CD4-positive, alpha-beta memory T cell (primary cell): ENCODE results near the gene MORN1. TPM values are rescaled to one million over a fixed set of nuclear protein-coding genes. Genes with fewer than 3 reads are reported as not detected.
A peak's percentile ranks its signal among the peaks of the same experiment; 100 is the strongest.

Experiments used
- CTCF ChIA-PET: fragments of 350-600 bp; sonication (Branson Sonifier 250); formaldehyde crosslinking; loops from one replicate; lab custom pipeline; 2021; ENCODE audit warnings: inconsistent platforms; ENCODE audit not compliant: partially characterized antibody; lab: Charles Lee
- POLR2A ChIA-PET: fragments of 350-600 bp; sonication (Branson Sonifier 250); formaldehyde crosslinking; loops from one replicate; lab custom pipeline; 2021; ENCODE audit not compliant: partially characterized antibody; lab: Charles Lee
- DNase-seq, 5 donors: peaks; one replicate each; pipeline versions ENCODE4 v3.0.0 to v3.0.0-alpha.2; 2020 to 2022; ENCODE audit warnings: mixed read lengths in 1 of 5
- H3K27ac ChIP-seq: one replicate; pipeline ENCODE4 v1.7.0; 2013; ENCODE audit warnings: low read depth, low read length
- H3K27me3 ChIP-seq: 2 replicates; pipeline ENCODE4 v1.7.0; 2013; ENCODE audit warnings: mild to moderate bottlenecking, low read length, moderate library complexity; ENCODE audit not compliant: insufficient read depth
- H3K36me3 ChIP-seq: 2 replicates; pipeline ENCODE4 v1.7.0; 2013; ENCODE audit warnings: mild to moderate bottlenecking, low read length, moderate library complexity; ENCODE audit not compliant: insufficient read depth
- H3K4me1 ChIP-seq: 2 replicates; pipeline ENCODE4 v1.7.0; 2013; ENCODE audit warnings: mild to moderate bottlenecking, low read length, moderate library complexity; ENCODE audit not compliant: insufficient read depth
- H3K4me3 ChIP-seq, 2 donors: one replicate each; pipeline ENCODE4 v1.7.0; 2013; ENCODE audit warnings: low read length in 2 of 2, mild to moderate bottlenecking in 1 of 2
- H3K9me3 ChIP-seq, 2 donors: one replicate each; pipeline ENCODE4 v1.7.0; 2013; ENCODE audit warnings: low read length in 2 of 2, control low read depth in 1 of 2; ENCODE audit not compliant: control insufficient read depth in 1 of 2
- H3K27ac Mint-ChIP-seq, 7 donors: one replicate each; pipeline ENCODE4 v1.8.0; 2020 to 2021; ENCODE audit warnings: mixed read lengths in 7 of 7, mild to moderate bottlenecking in 6 of 7, inconsistent platforms in 3 of 7, moderate library complexity in 3 of 7
- H3K27me3 Mint-ChIP-seq, 2 donors: one replicate each; pipeline ENCODE4 v1.8.0; 2020 to 2021; ENCODE audit warnings: mixed read lengths in 2 of 2
- H3K36me3 Mint-ChIP-seq, 2 donors: one replicate each; pipeline ENCODE4 v1.8.0; 2020 to 2021; ENCODE audit warnings: mixed read lengths in 2 of 2, inconsistent platforms in 1 of 2, mild to moderate bottlenecking in 1 of 2
- H3K4me1 Mint-ChIP-seq, 4 donors: one replicate each; pipeline ENCODE4 v1.8.0; 2020 to 2021; ENCODE audit warnings: mixed read lengths in 4 of 4, mild to moderate bottlenecking in 1 of 4
- H3K4me3 Mint-ChIP-seq, 8 donors: one replicate each; pipeline ENCODE4 v1.8.0; 2020 to 2021; ENCODE audit warnings: mixed read lengths in 8 of 8, mild to moderate bottlenecking in 7 of 8, moderate library complexity in 6 of 8, inconsistent platforms in 3 of 8
- H3K9me3 Mint-ChIP-seq, 8 donors: one replicate each; pipeline ENCODE4 v1.8.0; 2020 to 2021; ENCODE audit warnings: mixed read lengths in 8 of 8, mild to moderate bottlenecking in 5 of 8, inconsistent platforms in 3 of 8, moderate library complexity in 1 of 8
- intact Hi-C: fragments of 100-400 bp; cut with micrococcal nuclease; formaldehyde crosslinking; loops from one replicate; pipeline ENCODE4 v1.15.1; 2023
- polyA plus RNA-seq, 2 donors: library from polyadenylated mRNA; unstranded; fragments of 300-500 nt; fragmentation: Illumina TruSeq; gene quantifications; one replicate each; pipeline ENCODE4 v1.2.3, GENCODE V29; 2021
- total RNA-seq, 2 experiments: library from RNA; stranded (reverse); gene quantifications; one replicate each; pipeline ENCODE4 v1.2.3, GENCODE V29; 2021

MORN1 gene
- total and polyA plus RNA-seq, 4 experiments from 2014 or later: 1.9 to 15.3 (median 7.4) TPM

DNA sequence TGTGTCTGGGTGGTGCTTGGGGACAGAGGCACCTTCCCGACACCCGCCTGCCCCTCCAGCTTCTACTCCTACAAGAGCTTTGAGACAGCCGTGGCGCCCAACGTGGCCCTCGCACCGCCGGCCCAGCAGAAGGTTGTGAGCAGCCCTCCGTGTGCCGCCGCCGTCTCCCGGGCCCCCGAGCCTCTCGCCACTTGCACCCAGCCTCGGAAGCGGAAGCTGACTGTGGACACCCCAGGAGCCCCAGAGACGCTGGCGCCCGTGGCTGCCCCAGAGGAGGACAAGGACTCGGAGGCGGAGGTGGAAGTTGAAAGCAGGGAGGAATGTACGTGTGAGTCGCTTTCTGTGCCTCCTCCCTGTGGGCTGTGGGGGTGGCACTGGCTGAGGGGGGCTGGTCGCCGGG is 87.6 kb downstream of the MORN1 start:
- intact Hi-C loops: loop anchor here (10.0 kb wide), 1 partner anchor 241 kb away; no protein-coding TSS in a partner anchor
- Mint-ChIP-seq H3K4me1 (peaks cover 13 to 55% (median 33%) of the 10 kb centered on the region in 4 donors), H3K27me3 (no peaks in the 10 kb centered on the region), H3K4me3 (no peak overlapping the region), H3K9me3 (peaks cover 0 to 2% (median 0%) of the 10 kb centered on the region in 8 donors), H3K36me3 (peaks cover 25 to 49% of the 10 kb centered on the region in 2 donors), H3K27ac (peak overlapping the region in 6 of 7 donors; percentile 47 to 99 (median 79))
- Histone ChIP-seq H3K36me3 (peaks cover 56% of the 10 kb centered on the region), H3K9me3 (no peaks in the 10 kb centered on the region), H3K4me3 (no peak overlapping the region), H3K27me3 (no peaks in the 10 kb centered on the region), H3K27ac (no peak overlapping the region), H3K4me1 (peaks cover 40% of the 10 kb centered on the region)
- ChIA-PET CTCF (no interaction called here), POLR2A (interaction anchor here (1.0 to 1.6 kb wide), 2 partner anchors 48 to 70 kb away, joined by 4 to 5 read pairs; no protein-coding TSS in a partner anchor)
- DNase-seq: peak in 1 of 5 donors; percentile 39

DNA sequence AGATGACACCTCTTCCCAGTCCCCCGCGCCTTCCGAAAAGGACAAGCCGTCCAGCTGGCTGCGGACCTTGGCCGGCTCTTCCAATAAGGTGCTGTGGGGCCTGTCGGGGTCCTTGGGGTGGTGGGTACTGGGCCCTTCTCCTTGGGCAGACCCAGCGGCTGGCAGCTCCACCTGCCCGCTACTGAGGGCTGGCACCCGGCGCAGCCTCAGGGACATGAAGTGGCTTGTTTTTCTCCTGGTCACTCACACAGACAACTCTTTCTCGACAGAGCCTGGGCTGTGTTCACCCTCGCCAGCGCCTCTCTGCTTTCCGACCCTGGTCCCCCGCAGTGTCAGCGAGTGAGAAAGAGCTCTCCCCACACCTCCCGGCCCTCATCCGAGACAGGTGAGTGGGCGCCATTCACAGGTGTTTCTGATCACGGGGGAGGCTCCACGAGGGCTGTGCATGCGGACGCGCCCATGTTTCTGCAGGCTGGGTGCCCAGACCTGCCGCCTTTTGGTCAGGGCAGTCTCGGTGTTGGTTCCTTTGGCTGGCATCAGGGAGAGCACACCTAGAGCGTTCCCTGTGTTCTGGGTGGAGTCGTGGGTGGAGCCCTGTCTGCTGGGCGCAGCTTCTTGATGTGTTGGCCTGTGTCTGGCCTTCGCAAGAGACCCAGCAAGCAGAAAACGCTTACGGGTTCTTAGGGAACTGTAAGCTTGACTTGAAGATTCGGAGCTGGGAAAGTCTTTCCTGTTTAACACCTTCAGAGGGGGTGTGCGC is 88.2 kb downstream of the MORN1 start:
- Mint-ChIP-seq H3K4me3 (peak overlapping the region in 1 of 8 donors; percentile 52), H3K4me1 (peaks cover 13 to 56% (median 37%) of the 10 kb centered on the region in 4 donors)

GRCh38 chr1:2302292-2302925 is 88.9 kb downstream of the MORN1 start:
- H3K27ac Mint-ChIP-seq: peak overlapping the region; percentile 99 to 100 (median 99)
- Histone ChIP-seq H3K4me1 (peaks cover 53% of the 10 kb centered on the region), H3K27ac (peak overlapping the region; percentile 96), H3K36me3 (peaks cover 43% of the 10 kb centered on the region), H3K27me3 (no peaks in the 10 kb centered on the region), H3K9me3 (no peaks in the 10 kb centered on the region), H3K4me3 (no peak overlapping the region)
- POLR2A ChIA-PET: interaction anchor here (1.6 to 4.8 kb wide), 6 partner anchors 9 to 107 kb away, joined by 5 to 111 read pairs (median 32); partner anchors contain the start of gene FAAP20
- H3K4me3 Mint-ChIP-seq: peak overlapping the region in 2 of 8 donors; percentile 17 to 62
- intact Hi-C loops: loop anchor here (10.0 kb wide), 1 partner anchor 242 kb away; no protein-coding TSS in a partner anchor
- no peaks in the 10 kb centered on the region for H3K9me3 Mint-ChIP-seq
- no peaks in the 10 kb centered on the region for H3K27me3 Mint-ChIP-seq
- peaks cover 11 to 57% (median 38%) of the 10 kb centered on the region in 4 donors for H3K4me1 Mint-ChIP-seq
- peaks cover 12 to 40% of the 10 kb centered on the region in 2 donors for H3K36me3 Mint-ChIP-seq
- CTCF ChIA-PET: interaction anchor here (1.9 kb wide), 1 partner anchor 13 kb away, joined by 7 read pairs; no protein-coding TSS in a partner anchor
- no peak for DNase-seq

More for the DNA sequence above, 88.2 kb downstream of the MORN1 start:
- Mint-ChIP-seq H3K27ac (peak overlapping the region; percentile 80 to 100 (median 99)), H3K36me3 (peaks cover 20 to 48% of the 10 kb centered on the region in 2 donors), H3K9me3 (no peaks in the 10 kb centered on the region), H3K27me3 (no peaks in the 10 kb centered on the region)
- Histone ChIP-seq H3K27me3 (no peaks in the 10 kb centered on the region), H3K36me3 (peaks cover 51% of the 10 kb centered on the region), H3K4me3 (no peak overlapping the region), H3K27ac (peak overlapping the region; percentile 96), H3K9me3 (no peaks in the 10 kb centered on the region), H3K4me1 (peaks cover 45% of the 10 kb centered on the region)
- POLR2A ChIA-PET: interaction anchor here (1.6 to 4.8 kb wide), 2 partner anchors 46 to 69 kb away, joined by 5 to 60 read pairs; no protein-coding TSS in a partner anchor
- peak in 1 of 5 donors; percentile 32 for DNase-seq
- CTCF ChIA-PET: no interaction called here
- intact Hi-C loops: loop anchor here (10.0 kb wide), 1 partner anchor 242 kb away; no protein-coding TSS in a partner anchor

DNA sequence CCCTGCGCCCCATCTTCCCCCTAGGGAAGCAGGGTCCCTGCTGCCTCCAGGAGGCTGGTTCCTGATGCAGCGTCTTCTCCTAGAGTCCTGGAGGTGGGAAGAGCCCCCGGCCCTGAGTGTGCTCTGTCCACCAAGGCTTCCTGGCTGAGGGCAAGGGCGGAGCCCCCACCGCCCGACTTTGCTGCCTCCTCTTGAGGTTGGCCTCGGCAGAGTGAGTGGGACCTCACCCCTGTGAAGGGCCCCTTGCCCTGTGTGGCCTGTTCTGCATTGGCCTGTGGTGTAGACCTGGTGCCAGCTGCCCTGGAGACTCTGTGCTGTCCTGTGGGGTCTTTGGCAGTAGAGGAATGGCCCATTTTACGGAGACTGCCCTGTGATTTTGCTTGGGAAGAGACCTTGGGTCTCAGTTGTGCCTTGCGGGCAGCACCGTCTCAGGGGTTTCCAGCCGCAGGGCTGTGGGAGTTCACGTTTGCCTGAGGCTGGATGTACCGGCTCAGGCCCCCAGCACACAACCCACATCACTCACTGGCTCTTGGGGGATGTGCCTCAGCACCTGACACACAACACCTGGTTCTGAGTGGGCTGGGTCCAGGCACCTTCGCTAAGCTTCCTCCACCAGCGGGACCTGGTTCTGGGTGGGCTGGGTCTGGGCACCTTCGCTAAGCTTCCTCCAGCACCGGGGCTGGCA is 89.6 kb downstream of the MORN1 start:
- intact Hi-C loops: loop anchor here (1.0 to 10.0 kb wide), 8 partner anchors 10 to 243 kb away; partner anchors contain the start of genes FAAP20, MORN1 and RER1
- Mint-ChIP-seq H3K27ac (peak overlapping the region; percentile 99 to 100 (median 99)), H3K4me1 (peaks cover 11 to 64% (median 41%) of the 10 kb centered on the region in 4 donors), H3K9me3 (no peaks in the 10 kb centered on the region), H3K36me3 (peaks cover 5 to 34% of the 10 kb centered on the region in 2 donors), H3K4me3 (peak overlapping the region; percentile 77 to 92 (median 86)), H3K27me3 (no peaks in the 10 kb centered on the region)
- CTCF ChIA-PET: interaction anchor here (0.7 to 1.9 kb wide), 5 partner anchors 8 to 107 kb away, joined by 3 to 7 read pairs (median 4); partner anchors contain the start of gene FAAP20
- no peaks in the 10 kb centered on the region for H3K27me3 ChIP-seq
- H3K27ac ChIP-seq: peak overlapping the region; percentile 96
- H3K4me3 ChIP-seq: peak overlapping the region in 1 of 2 donors; percentile 41
- H3K4me1 ChIP-seq: peaks cover 60% of the 10 kb centered on the region
- no peak for DNase-seq
- H3K9me3 ChIP-seq: no peaks in the 10 kb centered on the region
- POLR2A ChIA-PET: interaction anchor here (0.7 to 4.8 kb wide), 17 partner anchors 10 to 254 kb away, joined by 3 to 111 read pairs (median 4); partner anchors contain the start of genes FAAP20, MORN1, RER1 and TNFRSF14
- H3K36me3 ChIP-seq: peaks cover 39% of the 10 kb centered on the region

DNA sequence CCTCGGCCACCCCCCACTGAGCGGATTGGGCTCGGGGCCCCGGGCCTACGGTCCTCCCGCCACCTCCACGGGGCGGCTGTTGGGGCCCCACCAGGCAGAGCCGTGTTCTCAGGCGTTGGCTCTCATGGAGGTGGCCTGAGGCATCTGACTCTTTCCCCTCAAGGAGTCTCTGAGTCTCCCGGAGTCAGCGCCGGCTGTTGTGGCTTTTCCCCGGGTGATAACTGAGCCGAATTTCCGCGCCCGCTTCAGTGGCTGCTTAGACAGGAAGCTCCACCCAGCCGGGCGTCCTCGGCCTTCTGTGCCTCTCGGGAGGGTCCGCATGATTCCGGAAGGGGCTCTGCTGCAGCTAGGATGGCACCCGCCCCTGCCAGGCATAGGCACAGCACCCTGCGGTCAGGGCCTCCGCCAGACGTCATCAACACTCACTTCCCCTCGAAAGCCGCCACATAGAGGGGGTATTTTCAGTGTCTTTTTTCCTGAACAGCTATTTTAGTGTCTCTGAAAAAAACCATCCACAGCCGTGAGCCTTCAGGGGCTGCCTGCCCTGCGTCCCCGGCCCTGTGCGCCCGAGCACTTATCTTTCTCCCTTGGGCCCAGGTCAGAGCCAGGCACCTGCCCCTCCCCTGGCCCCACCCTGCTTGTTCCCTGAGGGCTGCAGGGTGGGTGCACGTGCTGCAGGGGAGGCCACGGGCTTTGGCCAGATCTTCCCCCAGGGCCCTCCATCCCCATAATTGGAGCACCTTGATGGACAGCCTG is 90.3 kb downstream of the MORN1 start:
- Histone ChIP-seq H3K36me3 (peaks cover 36% of the 10 kb centered on the region), H3K9me3 (no peaks in the 10 kb centered on the region), H3K4me1 (peaks cover 67% of the 10 kb centered on the region), H3K4me3 (peak overlapping the region; percentile 47 to 57), H3K27me3 (no peaks in the 10 kb centered on the region), H3K27ac (peak overlapping the region; percentile 96)
- Mint-ChIP-seq H3K4me1 (peaks cover 15 to 71% (median 46%) of the 10 kb centered on the region in 4 donors), H3K36me3 (peaks cover 4 to 39% of the 10 kb centered on the region in 2 donors), H3K27ac (peak overlapping the region; percentile 99 to 100 (median 99)), H3K4me3 (peak overlapping the region; percentile 77 to 92 (median 86)), H3K9me3 (no peaks in the 10 kb centered on the region), H3K27me3 (no peaks in the 10 kb centered on the region)
- intact Hi-C loops: loop anchor here (1.0 to 10.0 kb wide), 8 partner anchors 10 to 244 kb away; partner anchors contain the start of genes FAAP20, MORN1 and RER1
- DNase-seq: peak; percentile 96 to 99 (median 97)
- POLR2A ChIA-PET: interaction anchor here (0.7 to 4.8 kb wide), 18 partner anchors 11 to 255 kb away, joined by 3 to 111 read pairs (median 4); partner anchors contain the start of genes FAAP20, MORN1, PEX10 and RER1
- CTCF ChIA-PET: interaction anchor here (0.7 to 1.9 kb wide), 5 partner anchors 9 to 106 kb away, joined by 3 to 7 read pairs (median 4); partner anchors contain the start of gene FAAP20
